ENCODE data around the gene KRI1.
"Not testable (repeated sequence)": the region's sequence is repeated elsewhere in the genome, so short reads cannot be mapped to it uniquely, and the experiment has no call there.

KRI1 gene

DNA sequence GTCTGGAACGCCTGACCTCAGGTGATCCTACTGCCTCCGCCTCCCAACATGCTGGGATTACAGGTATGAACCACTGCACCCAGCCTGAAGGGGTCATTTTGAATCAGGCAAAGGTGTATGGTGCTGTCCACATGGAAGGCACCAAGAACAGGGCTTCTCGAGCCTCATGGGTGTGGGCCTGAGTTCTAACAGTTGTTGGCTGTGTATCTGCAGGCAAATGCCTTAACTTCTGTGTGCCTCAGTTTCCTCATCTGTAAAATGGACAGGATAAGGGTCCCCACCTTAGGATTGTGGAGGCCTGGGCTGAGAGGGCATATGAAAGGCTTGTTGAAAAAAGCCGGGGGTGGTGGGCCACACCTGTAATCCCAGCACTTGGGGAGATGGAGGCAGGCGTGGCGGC, 12.1 kb upstream of the KRI1 start:
- DNase-seq = no peak

DNA sequence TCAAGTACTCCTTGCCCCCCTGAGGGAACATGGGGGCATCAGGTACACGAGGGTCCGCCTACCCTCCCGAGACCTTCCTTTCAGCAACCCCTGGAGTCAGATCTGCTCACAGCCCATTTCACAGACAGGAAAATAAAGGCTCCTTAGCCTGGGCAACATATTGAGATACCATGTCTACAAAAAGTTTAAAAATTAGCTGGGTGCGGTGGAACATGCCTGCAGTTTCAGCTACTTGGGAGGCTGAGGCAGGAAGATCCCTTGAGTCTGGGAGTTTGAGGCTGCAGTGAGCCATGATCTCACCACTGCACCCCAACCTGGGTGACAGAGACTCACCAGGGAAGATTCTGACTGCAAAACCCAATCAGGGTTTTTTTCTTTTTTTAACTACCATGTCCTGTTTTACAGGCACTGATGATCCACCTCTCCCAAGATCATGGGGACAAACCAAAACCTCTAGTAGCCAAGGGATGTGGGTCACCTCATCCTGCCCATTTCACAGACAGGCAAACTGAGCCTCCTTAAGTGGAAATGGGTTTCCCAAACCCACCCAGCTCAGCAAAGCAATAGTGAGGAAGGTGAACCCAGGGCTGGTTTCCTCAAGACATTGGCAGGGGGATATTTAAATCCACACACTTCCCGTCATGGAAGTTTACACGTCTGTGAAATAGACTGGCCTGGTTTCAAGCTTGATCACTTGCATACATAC, 9.4 kb upstream of the KRI1 start:
- DNase-seq = no peak

DNA sequence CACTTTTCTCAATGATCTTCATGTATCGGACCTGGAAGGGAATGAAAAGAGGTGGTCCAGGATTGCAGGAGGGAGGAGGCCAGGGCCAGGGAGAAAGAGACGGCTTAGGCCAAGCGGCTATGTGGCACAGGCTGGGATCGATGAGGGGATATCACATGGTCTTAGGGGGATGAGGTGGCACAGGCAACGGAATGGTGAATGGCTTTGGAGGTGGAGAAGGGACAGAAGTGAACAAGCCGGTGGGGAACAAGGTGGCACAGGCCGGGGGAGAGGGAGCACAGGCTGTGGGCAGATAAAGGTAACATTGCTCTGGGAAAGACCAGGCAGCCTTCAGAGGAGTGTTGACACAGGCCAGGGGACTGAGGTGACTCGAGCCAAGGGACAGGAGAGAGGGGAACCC, 8.7 kb upstream of the KRI1 start:
- no peak for DNase-seq

DNA sequence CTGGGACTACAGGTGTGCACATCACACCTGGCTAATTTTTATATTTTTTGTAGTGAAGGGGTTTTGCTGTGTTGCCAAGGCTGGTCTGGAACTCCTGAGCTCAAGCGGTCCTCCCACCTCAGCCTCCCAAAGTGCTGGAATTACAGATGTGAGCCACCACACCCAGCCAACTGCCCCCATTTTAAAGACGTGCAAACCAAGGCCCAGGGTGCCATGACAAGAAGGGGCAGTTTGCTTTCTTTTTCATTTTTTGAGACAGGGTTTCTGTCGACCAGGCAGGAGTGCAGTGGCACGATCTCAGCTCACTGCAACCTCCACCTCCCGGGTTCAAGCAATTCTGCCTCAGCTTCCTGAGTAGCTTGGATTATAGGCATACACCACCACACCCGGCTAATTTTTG, 8.0 kb upstream of the KRI1 start:
- not testable (repeated sequence) for DNase-seq

DNA sequence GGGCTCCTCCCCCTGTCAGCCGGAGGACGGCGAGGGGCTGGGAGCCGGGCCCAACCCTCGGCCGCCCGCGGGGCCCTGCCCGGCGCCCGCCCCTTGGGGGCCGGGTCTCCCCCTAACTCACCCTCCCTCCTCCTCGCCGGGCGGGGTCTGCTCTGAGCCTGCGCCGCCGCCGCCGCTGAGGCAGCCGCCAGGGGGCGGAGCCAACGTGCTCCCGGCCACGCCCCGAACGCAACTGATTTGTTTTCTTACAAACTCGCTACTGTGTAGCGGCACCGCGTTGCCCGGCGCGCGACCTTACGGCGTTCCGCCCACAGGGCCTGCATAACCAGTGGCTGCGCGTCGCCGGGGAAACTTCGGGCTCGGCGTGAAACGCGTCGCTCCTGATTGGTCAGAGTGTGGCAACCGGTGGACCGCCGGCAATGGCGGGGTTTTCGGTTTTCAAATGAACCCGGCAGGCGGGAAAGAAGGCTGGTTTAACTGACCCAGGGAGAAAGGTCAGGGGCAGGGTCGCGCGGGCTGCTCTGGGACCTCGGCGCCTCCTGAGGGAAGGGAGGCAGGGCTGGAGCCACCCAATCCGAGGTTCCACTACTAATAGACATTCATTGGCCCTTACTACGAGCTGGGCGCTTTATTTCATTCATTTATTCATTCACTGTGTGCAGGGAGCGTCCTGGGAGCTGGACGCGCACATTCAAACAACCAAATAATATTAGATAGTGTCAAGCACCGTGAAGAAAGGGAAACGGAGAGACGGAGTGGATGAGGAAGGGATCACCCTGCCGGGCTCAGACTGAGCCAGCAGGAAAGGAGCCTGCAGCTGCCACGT, 3.2 kb upstream of the KRI1 start, which contains the start of gene CDKN2D:
TSS of gene CDKN2D (minus strand) at position 154 of the 826 bp plus-strand sequence. CDS start 326 bp downstream, outside the sequence.
- DNase-seq = peak; percentile 91 to 100 (median 99)

DNA sequence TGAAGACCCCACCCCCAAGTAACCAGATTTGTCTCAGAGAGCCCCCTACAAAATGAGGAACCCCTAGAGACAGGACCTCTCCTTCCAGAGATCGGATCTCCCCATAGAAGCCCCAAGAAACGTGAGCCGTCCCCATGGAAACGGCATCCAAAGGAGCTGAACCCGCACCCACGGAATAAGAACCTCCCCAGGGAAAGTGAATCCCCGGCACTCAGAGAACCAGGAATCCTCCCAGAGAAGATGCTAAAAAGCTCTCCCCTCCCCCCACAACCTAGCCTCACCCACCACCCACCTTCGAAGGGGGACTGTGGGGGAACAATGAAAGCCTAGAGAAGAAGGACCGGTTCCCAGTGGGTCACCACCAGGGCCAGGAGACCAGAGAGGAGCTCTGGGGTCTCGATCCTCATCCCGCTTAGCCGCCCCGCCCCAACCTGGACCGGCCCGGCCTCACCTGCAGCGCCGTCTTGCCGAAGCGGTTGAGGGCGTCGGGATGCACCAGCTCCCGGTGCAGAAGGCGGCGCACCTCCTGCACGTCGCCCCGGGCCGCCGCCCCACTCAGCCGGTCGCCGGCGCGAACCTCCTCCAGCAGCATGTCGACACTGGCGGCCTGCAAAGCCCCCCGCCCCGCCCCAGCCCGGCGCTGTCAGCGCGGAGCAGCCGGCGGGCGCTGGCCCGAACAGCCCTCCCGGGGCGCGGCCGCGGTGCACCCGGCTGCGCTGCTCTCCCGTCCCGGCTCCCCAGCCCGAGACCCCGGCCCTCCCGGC, 2.4 kb upstream of the KRI1 start:
- DNase-seq = peak in 17 of 58 donors; percentile 9 to 69 (median 46)

DNA sequence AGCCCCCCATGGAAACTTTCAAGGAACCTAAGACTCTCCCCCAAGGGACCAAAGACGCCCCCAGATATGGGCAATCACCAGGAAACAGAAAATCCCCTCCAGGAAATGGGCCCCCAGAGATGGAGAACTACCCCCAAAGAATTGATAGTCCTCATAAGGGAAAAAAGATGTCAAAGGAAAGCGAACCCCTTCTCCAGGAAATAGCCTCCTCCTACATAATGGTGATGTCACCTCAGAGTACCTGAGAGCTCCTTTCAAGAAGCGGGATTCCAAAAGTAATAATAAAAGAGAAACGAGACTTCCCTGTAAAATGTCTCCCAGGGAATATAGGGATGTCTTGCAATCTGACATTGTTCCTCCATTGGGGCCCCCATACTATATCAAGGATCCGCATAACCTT, 1.8 kb upstream of the KRI1 start:
- DNase-seq = no peak

DNA sequence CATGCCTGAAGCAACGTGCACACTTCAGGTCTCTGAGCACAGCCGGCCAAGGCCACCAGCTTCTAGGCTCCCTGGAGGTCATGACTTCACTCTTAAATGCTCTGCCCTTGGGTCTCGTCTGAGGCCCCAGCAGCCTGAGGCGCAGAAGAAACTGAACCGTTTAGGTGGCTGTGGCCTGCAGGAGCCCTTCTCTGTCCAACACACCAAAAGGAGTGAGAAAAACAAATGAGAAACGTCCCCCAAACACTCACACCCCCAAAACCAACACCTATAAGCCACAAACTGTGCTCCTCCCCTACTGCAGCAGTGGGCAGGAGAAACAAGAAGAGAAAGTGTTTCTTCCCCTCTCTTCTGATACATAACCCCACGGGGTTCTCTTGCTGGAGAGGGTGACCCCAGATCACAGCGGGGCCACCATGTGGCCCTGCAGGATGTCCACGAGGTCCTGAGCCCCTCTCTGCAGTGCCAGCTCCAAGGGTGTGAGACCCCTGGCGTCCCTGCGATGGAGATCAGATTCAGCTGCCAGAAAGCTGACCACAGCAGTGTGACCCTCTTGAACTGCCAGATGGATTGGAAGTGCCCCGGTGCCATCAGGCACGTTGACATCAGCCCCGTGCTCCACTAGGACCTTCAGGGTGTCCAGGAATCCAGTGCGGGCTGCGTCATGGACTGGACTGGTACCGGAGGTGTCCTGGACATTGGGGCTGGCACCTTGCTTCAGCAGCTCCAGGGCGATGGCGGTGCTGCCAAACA, 1.0 kb upstream of the KRI1 start:
- peak in 4 of 58 donors; percentile 4 to 26 (median 12) for DNase-seq

DNA sequence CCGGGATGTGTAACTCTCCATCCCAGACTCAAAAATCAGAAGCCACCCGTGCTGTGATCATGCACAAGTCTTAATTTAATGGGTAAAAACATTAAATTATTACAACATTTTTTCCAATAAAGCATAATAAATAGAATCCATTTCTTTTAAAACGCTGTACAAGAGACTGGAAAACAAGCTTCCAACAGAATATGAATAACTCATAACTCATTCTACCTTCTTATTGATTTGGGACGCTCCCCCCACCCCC, 523 bp upstream of the KRI1 start:
- no peak for DNase-seq

DNA sequence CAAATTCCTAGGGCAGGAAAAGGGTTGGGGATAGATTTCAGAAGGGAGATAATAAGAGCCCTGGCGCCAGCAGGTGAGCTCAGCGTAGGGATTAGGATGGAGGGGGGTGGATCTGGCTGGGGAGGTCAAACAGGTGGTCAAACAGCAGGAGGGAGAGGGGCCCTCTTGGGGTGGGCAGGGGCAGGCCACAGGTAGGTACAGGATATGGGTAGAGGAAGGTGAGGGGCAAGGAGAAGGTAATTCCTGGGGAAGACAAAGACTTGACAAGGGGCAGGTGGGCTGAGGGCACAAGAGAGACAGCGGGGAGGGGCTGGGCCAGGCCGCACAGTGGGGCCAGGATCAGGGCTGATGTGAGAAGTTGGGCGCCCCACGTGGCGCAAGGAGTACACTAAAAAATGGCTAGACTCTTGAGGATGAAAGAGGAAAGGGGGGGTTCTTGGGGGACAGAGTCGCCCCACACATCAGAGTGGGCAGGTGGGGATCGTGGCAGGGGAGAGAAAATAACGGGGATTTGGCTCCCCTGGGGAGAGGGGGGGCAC, 713 bp downstream of the KRI1 start:
- DNase-seq = peak in 7 of 58 donors; percentile 21 to 49 (median 32)

DNA sequence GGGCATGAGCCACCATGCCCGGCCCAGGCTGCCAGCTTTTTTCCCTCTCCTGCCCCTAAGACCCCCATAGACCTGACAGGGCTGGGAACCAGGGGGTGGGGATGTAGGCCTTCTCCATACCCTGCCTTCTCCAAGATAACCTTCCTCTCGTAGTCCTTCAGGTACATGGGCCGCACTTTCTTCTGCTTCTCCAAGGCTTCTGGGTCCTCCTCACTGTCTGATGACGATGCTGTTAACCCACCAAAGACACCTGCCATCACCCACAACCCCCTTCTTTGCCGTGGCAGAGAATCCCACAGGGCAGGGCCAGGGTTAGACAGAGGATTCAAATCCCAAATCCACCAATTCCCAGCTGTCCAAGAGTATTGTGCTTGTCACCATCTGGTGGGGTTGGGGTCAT, 3.2 kb downstream of the KRI1 start:
- no peak for DNase-seq

DNA sequence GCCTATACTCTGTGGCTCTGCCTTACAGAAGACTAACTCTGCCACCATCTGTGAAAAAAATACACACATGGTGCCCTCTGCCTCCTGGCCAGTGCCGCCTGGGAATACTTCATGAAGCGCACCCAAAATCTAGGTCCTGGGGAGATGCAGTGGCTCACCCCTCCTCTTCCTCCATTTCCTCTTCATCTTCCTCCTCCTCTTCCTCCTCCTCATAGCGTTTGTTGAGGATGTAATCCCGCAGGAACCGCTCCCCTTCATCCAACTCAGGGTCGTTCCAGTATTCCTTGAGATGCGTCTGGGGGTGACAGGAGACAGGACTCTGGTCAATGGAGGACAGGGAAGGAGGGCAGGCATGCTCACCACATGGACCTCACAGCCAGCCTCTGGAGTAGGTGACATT, 5.7 kb downstream of the KRI1 start:
- no peak for DNase-seq

DNA sequence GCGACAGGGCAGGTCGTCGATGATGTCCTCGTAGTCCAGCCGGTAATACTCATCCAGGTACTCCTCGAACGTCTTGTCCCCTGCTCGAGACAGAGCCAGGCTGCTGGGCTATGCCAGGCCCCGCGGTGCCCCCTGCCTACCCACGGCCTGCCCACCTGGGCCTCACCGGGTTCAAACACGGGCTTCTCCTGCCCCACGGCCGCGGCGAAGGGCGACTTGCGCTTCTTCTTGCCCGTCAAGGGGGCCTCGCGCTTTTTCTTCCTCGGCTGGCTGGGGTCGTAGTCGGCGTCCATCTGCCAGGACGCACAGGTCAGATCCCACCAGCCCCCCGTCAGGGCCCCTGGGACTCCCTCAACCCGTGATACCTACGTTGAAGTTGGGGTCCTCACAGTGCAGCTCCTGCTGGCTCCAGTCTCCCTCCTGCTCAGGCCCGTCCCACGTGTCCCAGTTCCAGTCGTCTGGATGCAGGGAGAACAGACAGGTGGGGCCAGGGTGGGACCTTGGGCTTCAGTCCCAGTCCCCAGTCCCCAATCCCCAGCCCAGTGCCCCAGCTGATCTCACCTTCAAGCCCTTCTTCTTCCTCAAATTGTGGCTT, 8.1 kb downstream of the KRI1 start:
- DNase-seq = no peak

DNA sequence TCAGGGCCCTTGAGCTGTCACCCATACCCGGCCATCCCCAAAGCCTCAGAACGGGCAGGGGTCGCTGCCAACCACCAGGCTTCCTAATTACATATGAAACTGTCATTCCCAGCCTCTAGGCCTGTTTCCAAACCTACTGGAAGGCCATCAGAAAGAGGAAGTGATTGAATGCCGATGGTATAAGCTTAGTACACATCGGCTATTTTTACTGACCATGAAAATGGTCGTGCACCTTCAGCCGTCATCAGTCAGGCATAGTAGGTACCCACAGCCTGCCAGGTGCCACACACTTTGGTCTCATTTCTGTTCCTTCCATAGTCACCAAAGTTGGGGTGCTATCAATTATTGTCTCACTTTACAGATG, 10.2 kb downstream of the KRI1 start:
- DNase-seq = no peak

DNA sequence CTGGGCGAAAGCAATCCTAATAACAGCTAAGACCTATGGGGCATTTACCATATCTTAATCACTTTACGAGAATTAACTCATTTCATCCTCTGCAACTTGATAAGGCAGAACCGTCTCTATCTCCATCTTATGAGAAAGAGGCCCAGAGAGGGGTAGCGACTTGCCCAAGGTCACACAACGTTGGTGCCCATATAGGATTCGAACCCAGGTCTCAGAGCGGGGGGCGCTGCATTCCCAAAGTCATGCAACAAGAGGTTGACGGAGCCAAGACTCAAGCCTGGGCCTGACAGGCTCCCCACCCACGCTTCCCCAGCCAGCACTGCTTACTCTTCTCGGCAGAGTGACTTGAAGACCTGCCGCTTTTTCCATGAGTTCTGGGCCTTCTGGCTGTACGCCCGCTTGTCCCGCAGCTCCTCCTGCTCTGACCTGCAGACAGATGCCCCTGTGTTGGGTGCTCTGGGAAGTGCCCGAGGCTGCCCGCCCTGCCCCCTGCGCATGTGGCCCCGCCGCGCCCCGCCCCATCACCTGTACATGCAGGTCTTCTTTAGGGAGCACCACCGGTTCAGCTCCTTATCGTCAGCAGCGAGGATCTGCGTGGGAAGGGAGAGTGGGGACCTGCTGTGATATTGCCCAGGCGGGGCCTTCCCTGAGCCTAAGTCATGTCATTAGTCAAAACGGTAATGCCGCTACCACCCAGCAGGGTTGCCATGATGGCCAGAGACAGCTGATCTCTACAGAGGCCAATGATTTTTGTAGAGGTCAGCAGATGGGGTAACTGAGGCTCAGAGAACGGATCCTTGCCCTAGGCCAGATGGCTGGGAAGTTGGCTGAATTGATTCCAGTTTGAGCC, 10.8 kb downstream of the KRI1 start:
- DNase-seq = no peak

DNA sequence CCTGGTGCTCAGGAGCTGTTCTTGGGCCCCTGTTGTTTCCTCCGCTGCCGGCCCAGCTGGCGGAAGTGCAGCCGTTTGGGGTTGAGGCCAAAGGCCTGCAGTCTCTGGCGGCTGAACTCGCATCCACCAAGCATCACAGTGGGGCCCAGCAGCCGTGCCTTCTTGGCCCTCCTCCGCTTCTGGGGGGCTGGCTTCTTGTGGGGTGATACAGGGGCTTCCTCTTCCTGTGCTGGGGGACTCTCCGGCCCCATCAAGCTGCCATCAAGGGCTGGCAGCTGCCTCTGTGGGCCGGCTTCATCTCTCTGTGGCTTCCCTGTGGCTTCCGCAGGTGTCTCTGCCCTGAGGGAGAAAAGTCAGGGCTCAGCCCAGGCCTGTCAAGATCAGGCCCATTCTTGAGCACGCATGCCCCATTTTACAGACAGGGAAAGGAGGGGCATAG, 11.8 kb downstream of the KRI1 start:
- no peak for DNase-seq

DNA sequence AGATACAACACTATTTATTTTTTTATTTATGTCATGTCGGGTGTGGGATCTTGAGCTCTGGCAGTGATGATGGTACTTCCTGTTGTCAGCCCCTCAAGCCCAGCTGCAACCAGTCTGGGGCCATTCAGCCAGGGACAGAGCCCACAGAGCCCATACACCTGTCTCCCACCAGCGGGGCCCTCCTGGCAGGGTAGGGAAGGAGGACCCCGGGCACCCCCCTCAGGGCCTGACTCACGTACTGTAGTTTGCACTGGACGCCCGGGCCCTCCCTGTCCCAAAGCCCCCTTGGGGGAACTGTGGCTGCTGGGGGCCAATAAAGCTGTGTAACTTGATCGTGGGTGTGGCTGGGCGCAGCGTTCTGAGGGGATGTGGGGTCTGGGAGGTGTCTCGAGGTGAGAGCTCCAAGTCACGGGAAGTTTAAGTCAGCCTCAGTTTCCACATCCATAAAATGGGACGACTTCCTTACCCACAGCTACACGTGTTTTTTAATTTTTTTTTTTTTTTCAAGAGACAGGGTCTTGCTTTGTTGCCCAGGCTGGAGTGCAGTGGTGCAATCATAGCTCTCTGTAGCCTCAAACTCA, 12.6 kb downstream of the KRI1 start:
- DNase-seq = no peak

DNA sequence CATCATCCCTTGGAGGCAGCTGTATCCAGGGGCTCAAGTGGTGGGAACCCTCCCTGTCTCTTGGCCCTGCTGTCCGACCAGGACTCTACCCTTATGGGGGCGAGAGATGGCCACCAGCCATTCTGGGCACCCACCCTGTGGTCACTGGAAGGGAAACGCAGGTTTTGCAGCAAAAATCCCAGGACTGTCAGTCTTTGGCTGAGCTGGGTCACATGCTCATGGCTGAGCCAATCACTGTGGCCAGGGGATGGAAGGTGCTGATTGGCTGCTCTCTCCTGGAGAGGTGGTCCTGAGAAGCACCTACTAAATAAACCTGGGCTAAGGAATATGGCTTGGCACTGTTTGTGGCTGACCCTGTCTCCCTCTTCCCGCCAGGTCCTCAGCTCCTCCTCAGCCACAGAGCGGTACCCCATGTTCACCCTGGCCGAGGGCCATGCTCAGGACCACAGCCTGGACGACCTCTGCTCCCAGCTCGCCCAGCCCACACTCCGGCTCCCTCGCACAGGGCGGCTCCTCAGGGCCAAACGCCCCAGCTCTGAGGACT, 13.2 kb downstream of the KRI1 start:
- DNase-seq = peak in 14 of 58 donors; percentile 3 to 29 (median 10)

DNA sequence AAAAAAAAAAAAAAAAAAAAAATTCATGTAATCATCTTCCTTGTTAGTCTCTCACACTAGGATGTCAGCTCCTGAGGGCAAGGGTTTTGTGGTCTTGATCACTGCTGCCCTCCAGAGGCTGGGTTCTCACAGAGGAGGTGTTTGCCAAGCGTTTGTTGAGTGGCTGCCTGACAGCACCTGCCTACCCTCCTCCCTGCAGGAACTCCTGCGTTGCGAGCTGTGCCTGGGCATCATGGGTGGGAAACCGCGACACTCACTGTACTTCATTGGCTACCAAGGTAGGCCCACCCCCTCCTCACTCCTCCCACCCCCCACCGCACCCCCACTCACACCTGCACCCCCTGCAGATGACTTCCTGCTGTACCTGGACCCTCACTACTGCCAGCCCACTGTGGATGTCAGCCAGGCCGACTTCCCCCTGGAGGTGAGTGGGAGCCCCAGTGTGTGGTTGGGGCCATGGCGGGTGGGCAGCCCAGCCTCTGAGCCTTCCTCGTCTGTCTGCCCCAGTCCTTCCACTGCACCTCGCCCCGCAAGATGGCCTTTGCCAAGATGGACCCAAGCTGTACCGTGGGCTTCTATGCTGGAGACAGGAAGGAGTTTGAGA, 14.0 kb downstream of the KRI1 start:
- DNase-seq = peak in 4 of 58 donors; percentile 4 to 12 (median 6)
